Subcutaneous adipose tissue (tissue), 4 donors: ENCODE data around the gene TMEM184A. TPM values are rescaled to one million over a fixed set of nuclear protein-coding genes. Genes with fewer than 3 reads are reported as not detected.

ENCODE experiments used
- total RNA-seq, 4 donors: library from RNA; depleted of rRNA; stranded (reverse); fragments of >200 nt; gene quantifications; one replicate each; pipeline ENCODE4 v1.1.0, GENCODE V29; 2016
- TF ChIP-seq, protein P1 (sequence below): fragments of 450-650 bp; IDR thresholded peaks from one replicate; pipeline ENCODE4 v1.5.1; 2016; ENCODE audit warnings: low read depth, mild to moderate bottlenecking, control low read depth, antibody characterized with exemption, moderate library complexity

The TMEM184A gene
- total RNA-seq, 4 donors from 2014 or later, result under 0.01 to 0.17 TPM; not detected in 2

DNA sequence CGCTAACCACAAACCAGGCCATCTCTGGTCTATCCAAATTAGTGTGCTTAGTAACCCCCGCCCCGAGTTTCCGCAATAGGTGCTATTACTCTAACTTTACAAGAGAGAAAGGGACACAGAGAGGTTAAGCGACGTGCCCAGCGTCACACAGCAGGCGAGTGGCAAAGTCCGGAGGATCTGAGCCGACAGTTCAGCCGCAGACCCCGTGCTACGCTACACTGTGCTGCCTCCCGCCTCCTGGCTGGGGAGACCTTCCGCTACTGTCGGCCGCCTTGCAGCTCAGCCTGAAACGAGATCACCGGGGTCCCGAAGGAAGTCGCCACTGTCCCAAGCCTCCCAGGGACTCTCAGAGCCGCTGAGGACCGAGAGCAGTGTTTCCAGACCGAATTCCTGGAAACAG, 52.6 kb downstream of the TMEM184A start:
- TF ChIP-seq, protein P1, sequence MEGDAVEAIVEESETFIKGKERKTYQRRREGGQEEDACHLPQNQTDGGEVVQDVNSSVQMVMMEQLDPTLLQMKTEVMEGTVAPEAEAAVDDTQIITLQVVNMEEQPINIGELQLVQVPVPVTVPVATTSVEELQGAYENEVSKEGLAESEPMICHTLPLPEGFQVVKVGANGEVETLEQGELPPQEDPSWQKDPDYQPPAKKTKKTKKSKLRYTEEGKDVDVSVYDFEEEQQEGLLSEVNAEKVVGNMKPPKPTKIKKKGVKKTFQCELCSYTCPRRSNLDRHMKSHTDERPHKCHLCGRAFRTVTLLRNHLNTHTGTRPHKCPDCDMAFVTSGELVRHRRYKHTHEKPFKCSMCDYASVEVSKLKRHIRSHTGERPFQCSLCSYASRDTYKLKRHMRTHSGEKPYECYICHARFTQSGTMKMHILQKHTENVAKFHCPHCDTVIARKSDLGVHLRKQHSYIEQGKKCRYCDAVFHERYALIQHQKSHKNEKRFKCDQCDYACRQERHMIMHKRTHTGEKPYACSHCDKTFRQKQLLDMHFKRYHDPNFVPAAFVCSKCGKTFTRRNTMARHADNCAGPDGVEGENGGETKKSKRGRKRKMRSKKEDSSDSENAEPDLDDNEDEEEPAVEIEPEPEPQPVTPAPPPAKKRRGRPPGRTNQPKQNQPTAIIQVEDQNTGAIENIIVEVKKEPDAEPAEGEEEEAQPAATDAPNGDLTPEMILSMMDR, result no peak

DNA sequence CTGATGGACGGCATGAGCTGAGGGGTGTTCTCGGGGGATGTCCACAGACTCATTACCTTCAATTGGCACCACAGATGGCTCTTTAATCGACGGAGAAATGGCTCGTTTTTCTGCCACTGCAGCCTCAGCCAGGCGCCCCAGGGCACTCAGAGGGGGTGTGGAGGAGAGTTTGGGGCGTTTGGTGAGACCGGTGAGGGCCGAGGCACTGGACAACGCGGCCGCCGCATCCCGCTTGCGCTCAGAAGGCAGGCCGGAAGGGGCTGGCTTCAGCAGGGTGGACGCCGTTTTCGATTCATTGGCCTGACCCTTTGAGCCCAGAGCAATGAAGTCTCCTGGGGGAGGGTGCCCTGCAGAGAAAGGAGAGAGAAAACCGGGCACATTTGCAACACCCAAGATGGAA, 53.2 kb downstream of the TMEM184A start:
- TF ChIP-seq, protein P1, result no peak

DNA sequence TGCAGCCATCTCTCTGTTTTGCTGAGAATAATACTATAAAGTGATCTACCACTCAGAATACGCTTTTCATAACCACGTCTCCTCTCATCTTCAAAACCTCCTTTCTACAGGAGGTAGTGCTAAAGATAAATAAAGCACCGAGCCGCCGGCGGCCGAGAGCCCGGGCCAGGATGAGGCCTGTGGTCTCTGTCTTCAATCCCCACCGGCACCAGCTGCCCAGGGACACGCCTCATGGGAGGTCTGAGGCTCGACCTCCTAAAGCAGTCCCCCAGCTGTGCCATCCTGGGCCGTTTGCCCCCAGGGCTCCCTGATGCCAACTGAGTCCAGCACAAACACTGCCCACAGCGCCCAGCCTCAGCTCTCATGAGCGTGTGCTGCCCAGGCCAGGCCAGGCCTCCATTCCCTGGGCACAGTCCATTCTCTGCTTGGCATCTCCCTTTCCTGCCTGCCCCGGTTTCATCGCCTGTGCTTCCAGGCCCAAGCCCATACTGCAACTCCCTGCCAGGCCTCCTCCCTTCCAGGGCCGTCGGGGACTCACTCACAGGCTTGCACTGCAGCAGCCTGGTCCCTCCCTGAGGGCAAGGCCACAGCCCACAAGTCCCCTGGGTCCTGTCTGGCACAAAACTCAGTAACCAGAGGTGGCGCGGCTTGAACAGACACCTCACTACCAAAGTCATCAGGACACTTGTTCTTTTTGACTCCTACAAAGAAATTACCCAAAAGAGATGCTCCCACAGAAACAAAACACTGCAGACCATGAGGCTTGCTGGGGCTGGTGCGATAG, 54.3 kb downstream of the TMEM184A start:
- TF ChIP-seq, protein P1, result no peak

DNA sequence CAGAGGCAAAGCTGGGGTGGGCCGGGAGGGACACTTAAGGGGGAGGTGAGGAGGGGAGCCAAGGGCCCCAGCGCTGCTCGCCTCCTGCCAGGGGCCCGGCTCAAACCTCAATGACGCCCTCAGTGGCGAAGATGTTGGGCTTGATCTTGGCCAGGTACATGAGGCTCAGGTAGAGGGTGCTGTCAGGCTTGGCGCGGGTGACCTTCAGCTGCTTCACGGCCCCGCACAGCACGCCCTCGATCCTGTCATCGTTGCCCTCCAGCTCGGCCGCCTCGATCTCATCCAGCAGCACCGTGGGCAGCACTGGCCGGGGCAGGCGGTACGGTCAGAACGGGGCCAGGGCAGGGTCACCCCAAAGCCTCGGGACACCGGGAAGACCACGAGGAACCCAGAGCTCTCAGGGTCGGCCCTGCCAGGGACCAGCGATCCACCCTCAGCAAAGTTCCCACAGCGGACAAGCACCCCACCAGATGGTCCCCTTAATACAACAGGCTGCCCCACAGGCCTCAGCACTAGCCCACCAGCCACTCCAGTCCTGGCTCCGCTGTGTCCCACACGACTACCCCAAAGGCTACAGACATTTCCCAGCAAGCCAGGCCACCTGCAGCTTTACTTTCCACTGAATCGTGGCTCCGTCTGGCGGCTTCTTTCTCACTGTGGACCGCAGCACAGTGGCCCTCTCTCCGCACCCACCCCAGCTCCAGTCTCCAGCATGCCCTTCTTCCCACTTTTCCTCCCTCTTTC, 55.8 kb downstream of the TMEM184A start:
- TF ChIP-seq, protein P1, result no peak

DNA sequence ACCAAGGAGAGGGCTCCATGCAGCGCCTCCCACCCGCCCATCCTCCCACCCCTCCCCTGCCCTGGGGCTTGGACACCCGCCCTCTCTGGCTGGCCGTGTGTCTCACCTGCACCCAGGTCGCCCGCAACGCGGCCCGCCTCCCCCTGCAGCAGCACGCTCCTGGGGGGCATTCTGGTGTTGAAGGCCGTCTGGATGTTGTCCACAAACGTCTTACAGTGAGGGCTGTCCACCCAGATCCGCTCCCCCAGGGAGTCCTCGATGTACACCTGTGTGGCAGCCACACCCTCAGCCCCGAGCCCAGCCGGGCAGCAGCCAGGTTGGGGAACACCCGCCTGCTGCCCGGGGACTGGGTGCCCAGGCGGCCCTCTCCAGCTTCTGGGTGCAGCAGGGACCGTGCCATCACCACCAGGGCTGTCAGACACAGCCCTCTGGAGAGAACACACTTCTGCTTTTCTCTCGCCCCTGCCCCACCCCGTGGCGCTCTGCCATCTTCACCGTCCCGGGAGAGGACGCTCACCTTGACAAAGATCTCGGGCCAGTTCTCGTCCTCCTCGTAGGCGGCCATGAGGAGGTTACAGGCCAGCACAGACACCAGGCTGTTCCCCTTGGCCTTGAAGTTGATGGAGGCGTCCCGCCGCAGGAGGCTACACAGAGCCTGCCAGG, 56.5 kb downstream of the TMEM184A start:
- TF ChIP-seq, protein P1, result no peak

DNA sequence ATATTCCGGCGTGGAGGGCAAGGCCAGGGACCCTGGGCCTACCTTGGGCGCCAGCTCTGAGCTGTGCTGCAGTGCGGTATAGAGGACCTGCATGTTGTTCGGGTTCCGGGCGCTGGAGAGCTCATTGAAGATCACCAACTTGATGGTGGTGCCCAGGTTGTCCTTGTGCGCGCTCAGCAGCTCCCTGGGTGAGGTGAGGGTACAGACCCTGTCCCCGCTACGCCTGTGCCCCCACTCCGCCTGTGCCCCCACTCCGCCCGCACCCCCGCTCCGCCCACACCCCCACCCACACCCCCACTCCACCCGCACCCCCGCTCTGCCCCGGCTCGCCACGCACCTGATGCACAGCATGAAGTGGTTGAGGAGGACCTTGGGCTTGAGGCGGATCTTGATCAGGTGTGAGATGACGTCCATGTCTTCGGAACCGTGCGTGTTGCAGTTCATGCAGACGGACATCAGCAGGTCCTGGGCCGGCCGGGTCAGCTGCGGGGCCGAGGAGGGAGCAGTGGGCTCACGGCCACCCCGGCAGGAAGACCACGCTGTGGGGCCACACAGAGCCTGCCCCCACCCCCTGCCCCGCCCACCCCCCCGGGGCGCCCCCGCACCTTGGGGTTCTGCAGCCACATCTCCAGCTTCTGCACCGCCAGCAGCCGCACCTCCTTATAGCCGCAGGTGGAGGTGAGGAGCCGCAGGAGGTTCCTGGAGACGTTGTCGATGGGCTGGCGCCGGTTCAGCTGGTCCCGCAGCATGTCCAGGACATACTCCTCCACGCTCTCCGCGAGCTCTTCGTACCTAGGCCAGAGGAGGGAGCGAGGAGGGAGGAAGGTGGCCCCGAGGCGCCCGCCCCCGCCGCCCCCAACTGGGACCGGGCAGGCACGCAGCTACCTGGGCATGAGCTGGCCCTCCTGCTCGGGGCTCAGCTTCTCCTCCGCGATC, 57.4 kb downstream of the TMEM184A start:
- TF ChIP-seq, protein P1, result no peak
